ENCODE results near the gene MROH2B. TPM values are rescaled to one million over a fixed set of nuclear protein-coding genes. Genes with fewer than 3 reads are reported as not detected.

The MROH2B gene
- polyA plus RNA-seq, 1 donor (not counting 4 experiments of a cell fraction or from before 2014, with no cell fraction given): not detected

- no peak for TF ChIP-seq EZH2 (IDR thresholded peaks at IDR 0.05; ENCODE audit: low read length)
- TF ChIP-seq, protein P1, sequence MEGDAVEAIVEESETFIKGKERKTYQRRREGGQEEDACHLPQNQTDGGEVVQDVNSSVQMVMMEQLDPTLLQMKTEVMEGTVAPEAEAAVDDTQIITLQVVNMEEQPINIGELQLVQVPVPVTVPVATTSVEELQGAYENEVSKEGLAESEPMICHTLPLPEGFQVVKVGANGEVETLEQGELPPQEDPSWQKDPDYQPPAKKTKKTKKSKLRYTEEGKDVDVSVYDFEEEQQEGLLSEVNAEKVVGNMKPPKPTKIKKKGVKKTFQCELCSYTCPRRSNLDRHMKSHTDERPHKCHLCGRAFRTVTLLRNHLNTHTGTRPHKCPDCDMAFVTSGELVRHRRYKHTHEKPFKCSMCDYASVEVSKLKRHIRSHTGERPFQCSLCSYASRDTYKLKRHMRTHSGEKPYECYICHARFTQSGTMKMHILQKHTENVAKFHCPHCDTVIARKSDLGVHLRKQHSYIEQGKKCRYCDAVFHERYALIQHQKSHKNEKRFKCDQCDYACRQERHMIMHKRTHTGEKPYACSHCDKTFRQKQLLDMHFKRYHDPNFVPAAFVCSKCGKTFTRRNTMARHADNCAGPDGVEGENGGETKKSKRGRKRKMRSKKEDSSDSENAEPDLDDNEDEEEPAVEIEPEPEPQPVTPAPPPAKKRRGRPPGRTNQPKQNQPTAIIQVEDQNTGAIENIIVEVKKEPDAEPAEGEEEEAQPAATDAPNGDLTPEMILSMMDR (optimal IDR thresholded peaks at IDR 0.05 in 1 of 3, IDR thresholded peaks at IDR 0.05 in 1 of 3, conservative IDR thresholded peaks at IDR 0.05 in 1 of 3; ENCODE audit: extremely low read depth in 1 of 3, insufficient read depth in 2 of 3, low read length in 3 of 3): no peak
- DNase-seq (ENCODE audit: low read depth, low spot score): no peak
These were observed 72.0 kb downstream of the MROH2B start for GRCh38 chr5:40999142-40999541.

DNA sequence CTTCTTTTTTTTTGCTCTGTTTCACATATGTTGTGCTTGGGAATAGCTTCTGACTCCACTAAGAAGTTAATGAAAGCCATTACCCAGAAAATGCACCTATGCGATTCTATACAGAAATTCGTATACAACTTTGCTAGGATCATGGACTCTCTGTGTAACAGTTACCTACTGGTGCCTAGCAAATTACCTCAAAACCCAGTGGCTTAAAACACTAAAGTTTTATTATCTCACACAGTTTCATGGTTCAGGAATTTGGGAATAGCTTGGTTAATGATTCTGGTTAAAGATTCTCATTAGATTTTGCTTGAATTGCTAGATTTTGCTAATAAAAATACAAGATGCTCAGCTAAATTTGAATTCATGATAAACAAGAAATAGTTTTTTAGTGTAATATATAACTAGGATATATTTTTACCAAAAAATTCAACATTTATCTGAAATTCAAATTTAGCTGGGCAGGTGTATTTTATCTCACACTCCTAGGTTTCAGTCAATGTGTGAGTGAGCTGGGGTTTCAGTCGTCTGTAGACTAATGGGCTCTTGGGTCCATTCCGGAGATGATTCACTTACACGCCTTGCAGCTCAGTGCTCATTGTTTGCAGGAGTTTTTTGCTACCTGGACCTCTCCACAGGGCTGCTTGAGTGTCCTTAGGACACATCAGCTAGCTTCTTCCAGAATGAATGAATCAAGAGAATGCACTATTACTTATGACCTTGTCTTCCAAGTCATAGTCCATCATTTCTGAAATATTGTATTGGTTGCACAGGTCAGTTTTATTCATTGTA, 75.1 kb downstream of the MROH2B start:
- Histone ChIP-seq H3K79me2 (ENCODE audit: control insufficient read depth, insufficient read depth, low read length) (no peaks in the 10 kb centered on the region), H3K27me3 (ENCODE audit: control insufficient read depth, extremely low read depth, insufficient read depth, low read length) (no peaks in the 10 kb centered on the region), H3K4me1 (ENCODE audit: control insufficient read depth, extremely low read depth, insufficient read depth, low read length) (no peaks in the 10 kb centered on the region), H3K4me3 (ENCODE audit: control insufficient read depth in 2 of 3, extremely low read depth in 1 of 3, insufficient read depth in 2 of 3, low read depth in 1 of 3, low read length in 3 of 3) (no peak overlapping the region), H2AFZ (ENCODE audit: control insufficient read depth, low read length) (no peak overlapping the region), H4K20me1 (ENCODE audit: control insufficient read depth, extremely low read depth, insufficient read depth, low read length) (no peaks in the 10 kb centered on the region), H3K9me1 (ENCODE audit: control insufficient read depth, extremely low read depth, insufficient read depth, low read length) (no peaks in the 10 kb centered on the region), H3K27ac (ENCODE audit: control insufficient read depth, insufficient read depth, low read length) (no peak overlapping the region), H3K4me2 (ENCODE audit: control insufficient read depth, extremely low read depth, insufficient read depth, low read depth, low read length) (no peak overlapping the region), H3K9ac (ENCODE audit: control insufficient read depth, extremely low read depth, insufficient read depth, low read length) (no peak overlapping the region), H3K9me3 (ENCODE audit: control insufficient read depth, low read depth, low read length) (no peaks in the 10 kb centered on the region), H3K36me3 (ENCODE audit: control insufficient read depth in 2 of 2, extremely low read depth in 1 of 2, insufficient read depth in 2 of 2, low read length in 2 of 2) (no peaks in the 10 kb centered on the region)
- DNase-seq (ENCODE audit: low read depth, low spot score) (no peak), FAIRE-seq (no peak)
- dilution Hi-C loops (cut with MboI; ENCODE audit: extremely low pct_ligation_motif_present, low sequenced_read_pairs): no loop called here
- TF ChIP-seq EZH2 (IDR thresholded peaks at IDR 0.05; ENCODE audit: low read length): no peak
- TF ChIP-seq, protein P1 (optimal IDR thresholded peaks at IDR 0.05 in 1 of 3, IDR thresholded peaks at IDR 0.05 in 1 of 3, conservative IDR thresholded peaks at IDR 0.05 in 1 of 3; ENCODE audit: extremely low read depth in 1 of 3, insufficient read depth in 2 of 3, low read length in 3 of 3): no peak

More at GRCh38 chr5:40999142-40999541, 72.0 kb downstream of the MROH2B start:
- H3K9me1 ChIP-seq (ENCODE audit: control insufficient read depth, extremely low read depth, insufficient read depth, low read length): no peaks in the 10 kb centered on the region
- dilution Hi-C loops (cut with MboI; ENCODE audit: extremely low pct_ligation_motif_present, low sequenced_read_pairs): no loop called here
- no peaks in the 10 kb centered on the region for H3K79me2 ChIP-seq (ENCODE audit: control insufficient read depth, insufficient read depth, low read length)
- no peak overlapping the region for H2AFZ ChIP-seq (ENCODE audit: control insufficient read depth, low read length)
- H3K36me3 ChIP-seq (ENCODE audit: control insufficient read depth in 2 of 2, extremely low read depth in 1 of 2, insufficient read depth in 2 of 2, low read length in 2 of 2): no peaks in the 10 kb centered on the region
- H3K4me1 ChIP-seq (ENCODE audit: control insufficient read depth, extremely low read depth, insufficient read depth, low read length): no peaks in the 10 kb centered on the region
- no peaks in the 10 kb centered on the region for H3K9me3 ChIP-seq (ENCODE audit: control insufficient read depth, low read depth, low read length)
- no peaks in the 10 kb centered on the region for H3K27me3 ChIP-seq (ENCODE audit: control insufficient read depth, extremely low read depth, insufficient read depth, low read length)
- H3K4me2 ChIP-seq (ENCODE audit: control insufficient read depth, extremely low read depth, insufficient read depth, low read depth, low read length): no peak overlapping the region
- H3K4me3 ChIP-seq (ENCODE audit: control insufficient read depth in 2 of 3, extremely low read depth in 1 of 3, insufficient read depth in 2 of 3, low read depth in 1 of 3, low read length in 3 of 3): no peak overlapping the region
- no peak overlapping the region for H3K9ac ChIP-seq (ENCODE audit: control insufficient read depth, extremely low read depth, insufficient read depth, low read length)
- H4K20me1 ChIP-seq (ENCODE audit: control insufficient read depth, extremely low read depth, insufficient read depth, low read length): no peaks in the 10 kb centered on the region
- no peak overlapping the region for H3K27ac ChIP-seq (ENCODE audit: control insufficient read depth, insufficient read depth, low read length)
- no peak for FAIRE-seq
